Measurements from ENCODE around the gene EFS. TPM values are rescaled to one million over a fixed set of nuclear protein-coding genes. Genes with fewer than 3 reads are reported as not detected.

The EFS gene
- polyA plus RNA-seq, 12 donors: 31.8 to 63.3 (median 48.1) TPM; not detected in 1

DNA sequence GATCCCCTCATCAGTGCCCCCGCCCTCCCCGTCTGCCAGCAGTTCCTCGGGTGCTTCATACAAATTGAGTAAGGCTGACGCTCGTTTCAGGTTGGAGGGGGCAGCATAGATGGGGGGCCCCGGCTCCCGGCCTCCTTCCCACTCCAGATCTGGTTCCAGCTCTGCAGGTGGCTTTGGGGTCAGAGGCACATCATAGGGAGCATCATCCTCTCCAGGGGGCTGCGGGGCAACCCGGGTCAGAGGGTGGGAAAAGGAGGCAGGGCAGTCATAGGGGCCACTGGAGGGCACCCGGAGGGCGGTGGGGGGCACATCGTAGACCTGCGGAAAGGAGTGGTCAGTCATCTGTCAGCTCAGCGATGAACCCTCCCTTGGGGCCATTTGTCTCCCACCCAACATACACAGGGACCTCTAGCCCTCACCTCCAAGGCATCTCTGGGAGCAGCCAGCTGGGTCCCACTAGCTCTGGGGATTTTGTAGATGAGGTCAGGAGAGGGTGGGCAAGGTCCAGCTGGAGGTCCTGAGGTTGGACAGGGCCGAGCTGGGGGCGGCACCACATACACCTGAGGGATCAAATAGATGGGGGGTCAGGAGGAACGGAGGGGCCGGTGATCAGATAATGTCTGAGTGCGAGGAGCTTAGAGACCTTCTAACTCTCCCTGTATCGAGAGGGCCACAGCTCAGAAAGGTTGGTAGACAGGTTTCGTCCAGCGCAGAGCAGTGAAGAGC, 5.1 kb downstream of the EFS start:
- DNase-seq: no peak

DNA sequence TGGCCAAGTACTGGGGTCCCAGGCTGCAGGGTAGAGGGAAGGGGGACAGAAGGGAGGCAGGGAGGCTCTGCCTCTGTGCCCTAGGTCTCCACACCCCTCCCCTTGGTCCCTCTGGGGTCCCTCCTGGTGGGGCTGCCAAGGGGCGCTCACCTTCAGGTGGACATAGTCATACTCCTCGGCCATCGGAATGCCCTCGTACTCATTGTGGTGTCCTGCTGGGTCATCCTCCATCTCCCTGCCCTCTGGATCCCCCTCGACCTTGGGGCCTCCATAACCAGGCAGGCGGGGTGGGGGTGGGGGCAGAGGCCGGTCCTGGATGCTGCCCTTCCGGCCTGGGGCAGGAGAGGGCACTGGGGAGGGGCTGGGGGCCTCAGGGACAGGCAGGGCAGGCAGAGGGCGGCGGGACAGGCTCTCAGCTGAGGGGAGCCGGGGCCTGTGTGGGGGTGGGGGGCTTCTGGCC, 5.8 kb downstream of the EFS start:
- no peak for DNase-seq

DNA sequence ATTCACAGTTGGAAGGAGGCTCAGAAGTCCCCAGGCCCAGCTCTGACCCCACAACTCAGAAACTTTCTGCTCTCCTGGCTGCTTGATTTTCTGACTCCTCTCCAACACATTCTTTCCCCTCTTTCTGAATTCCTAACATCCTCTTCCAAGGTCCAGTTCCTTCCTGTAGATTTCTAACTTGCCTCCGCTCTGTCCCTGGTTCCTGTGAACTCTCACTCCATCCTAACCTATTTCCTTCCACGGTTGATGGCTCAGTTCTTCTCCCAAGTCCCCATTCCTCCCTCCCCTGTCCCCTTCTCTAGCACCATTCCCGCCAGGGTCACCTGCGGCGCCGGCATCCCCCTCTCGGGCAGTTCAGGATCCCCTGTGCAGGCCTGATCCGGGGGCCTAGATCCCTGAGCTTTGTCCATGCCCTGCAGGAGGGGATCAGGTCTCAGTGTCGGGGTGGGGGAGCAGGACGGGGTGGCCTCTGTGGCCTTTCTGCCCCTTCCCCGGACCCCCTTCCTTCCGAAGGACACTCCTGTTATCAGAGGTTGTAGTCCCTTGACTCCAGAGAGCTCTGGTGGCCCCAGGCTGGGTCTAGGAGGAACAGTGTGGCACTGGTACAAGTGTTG, 6.3 kb downstream of the EFS start:
- DNase-seq: no peak

DNA sequence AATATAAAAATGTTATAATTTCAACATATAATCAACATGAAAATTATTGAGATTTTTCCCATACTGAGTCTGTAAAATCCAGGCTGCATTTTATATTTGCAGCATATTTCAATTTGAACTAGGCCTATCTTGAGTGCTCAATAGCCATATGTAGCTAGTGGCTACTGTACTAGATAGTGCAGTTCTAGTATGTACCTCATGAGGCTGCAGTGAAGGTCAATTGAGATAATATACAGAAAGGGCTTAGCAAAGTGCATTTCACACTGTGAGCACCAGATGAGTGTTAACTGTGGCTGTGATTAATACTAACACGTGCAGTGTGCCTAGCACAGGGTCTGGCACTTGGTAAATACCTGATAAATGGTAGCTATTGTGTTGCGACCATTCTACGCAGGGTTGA, 6.9 kb downstream of the EFS start:
- no peak for DNase-seq

DNA sequence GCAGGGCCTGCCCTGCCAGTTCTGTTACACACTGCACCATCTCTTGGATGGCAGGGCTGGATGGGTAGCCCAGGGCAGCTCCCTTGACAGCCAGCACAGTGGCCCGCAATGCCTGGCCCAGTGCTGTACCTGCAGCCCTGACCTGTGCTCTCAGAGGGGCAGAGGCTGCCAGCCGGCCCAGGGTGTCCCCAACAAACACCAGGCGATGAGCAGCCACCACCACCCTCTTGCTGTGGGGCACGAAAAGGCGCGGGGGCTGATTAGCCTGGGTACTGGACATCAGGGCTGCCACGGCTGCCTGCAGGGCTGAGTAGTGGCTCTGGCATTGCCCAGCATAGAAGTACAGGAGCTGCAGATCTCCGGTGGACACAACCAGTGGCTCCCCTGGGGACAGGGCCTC, 7.7 kb downstream of the EFS start:
- DNase-seq: no peak

DNA sequence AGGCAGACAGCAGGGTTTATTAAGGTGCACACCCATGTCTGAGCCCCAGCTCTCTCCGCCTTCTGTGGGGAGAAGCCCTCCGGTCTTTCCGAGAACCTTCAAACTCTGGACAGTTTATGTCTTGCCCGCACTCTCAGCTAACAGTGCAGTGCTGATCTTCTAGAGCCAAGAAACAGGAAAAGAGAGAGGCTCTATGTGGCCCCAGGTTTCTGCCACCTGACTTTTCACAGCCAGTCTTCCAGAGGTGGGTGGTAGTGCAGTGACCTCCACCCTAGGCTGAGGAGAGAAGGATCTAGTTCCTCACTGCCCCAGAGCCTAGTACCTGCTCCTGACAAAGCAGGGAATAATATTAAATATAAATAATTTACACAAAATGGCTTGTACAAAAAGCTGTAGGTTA, 8.3 kb downstream of the EFS start:
- no peak for DNase-seq

DNA sequence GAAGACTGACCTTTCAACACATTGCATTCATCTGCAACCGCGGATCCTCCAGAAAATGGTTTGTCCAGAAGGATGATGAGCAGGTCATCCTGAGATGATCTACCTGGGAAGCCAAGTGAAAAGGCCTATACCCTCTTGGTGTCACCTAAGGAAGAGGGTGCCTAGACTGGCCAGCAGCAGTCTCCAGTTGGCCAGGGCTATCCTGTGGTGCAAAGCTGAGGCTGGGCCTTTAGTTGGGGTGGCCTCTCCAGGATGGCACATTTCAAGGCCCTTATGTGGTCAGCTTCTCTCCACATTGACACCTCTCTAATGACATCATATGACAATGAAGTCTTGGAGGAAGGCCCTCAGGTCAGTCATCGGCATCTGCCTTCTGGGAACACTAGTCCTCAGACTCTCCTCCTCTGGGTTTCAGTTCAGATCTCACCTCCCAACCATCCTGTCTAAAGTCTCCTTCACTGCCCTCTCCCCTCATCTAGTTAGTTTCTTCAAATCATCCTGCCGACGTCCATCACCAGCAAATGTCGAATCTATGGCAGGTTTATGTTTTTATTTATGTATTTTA, 9.0 kb downstream of the EFS start:
- no peak for DNase-seq

DNA sequence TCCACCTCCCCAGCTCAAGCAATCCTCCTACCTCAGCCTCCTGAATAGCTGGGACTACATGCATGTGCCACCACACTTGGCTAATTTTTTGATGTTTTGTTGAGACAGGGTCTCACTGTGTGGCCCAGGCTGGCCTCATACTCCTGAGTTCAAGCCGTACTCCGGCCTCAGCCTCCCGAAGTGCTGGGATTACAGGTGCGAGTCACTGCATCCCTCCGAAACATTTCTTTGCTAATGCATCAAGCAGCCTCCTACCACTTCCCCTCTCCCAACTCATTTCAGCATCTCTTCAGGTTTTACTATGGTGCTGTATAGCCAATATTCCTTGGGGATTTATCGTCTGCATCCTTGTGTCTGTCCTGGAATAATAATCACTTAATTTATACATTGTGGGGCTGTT, 10.0 kb downstream of the EFS start:
- no peak for DNase-seq

DNA sequence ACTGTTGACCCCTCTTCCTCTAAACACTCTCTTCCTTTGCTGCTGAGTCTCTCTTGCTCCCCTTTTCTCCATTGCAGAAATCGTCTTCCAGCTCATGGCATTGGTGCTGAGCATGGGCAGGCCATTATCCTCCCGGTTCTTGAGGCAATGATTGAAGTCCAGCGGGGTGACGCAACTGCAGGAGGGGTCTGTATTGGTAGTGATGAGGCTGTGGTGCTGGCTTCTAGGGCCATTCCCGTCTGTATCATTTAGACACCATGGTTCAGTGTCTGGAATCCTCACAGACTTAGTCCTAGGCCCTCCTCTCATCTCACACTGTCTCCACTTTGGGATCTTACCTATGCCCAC, 11.6 kb downstream of the EFS start:
- no peak for DNase-seq

DNA sequence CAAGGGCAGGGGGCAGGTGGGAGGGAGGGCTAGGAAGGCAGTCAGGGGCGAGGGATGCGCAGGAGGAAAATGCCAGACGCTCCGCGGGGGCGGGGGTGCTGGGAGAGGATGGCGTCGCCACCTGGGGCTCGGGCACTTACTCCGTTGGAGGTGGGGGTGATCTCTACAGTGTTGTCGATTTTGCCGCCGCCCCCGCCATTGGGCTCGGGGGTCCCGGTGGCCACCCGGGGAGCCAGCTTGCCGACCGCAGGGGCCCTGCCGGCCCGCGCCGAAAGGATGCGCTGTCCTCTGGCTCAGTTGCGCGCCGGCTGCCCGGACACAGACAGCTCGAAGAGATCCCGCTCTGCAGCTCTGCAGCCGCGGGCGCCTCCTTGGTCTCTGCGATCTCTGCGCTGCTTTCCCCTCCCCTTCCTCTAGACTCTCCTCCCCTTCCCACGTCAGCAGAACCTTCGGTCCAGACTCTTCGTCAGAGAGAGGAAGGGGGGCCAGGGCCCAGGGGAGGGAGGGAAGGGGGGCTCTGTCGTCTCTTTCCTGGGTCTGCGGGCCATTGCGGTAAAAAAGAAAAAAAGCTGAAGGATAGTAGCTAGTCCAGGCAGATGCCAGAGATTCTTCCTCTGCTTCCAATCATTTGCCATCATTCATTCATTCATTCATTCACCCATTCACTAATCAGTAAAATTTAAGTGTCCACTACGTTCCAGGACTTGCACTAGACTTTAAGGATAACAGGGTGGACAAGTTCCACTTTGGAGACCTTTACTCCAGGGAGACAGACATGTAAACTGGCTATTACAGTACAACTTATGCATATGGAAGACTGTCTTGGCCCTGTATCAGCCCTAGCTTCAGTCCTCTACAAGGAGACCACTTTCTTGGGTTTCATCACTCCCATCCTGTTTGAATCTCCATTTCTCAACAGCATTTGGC, 12.2 kb downstream of the EFS start, which contains the start of gene SLC22A17:
TSS of gene SLC22A17 (minus strand) at position 382 of the 927 bp plus-strand sequence.
- DNase-seq: peak; percentile 93

DNA sequence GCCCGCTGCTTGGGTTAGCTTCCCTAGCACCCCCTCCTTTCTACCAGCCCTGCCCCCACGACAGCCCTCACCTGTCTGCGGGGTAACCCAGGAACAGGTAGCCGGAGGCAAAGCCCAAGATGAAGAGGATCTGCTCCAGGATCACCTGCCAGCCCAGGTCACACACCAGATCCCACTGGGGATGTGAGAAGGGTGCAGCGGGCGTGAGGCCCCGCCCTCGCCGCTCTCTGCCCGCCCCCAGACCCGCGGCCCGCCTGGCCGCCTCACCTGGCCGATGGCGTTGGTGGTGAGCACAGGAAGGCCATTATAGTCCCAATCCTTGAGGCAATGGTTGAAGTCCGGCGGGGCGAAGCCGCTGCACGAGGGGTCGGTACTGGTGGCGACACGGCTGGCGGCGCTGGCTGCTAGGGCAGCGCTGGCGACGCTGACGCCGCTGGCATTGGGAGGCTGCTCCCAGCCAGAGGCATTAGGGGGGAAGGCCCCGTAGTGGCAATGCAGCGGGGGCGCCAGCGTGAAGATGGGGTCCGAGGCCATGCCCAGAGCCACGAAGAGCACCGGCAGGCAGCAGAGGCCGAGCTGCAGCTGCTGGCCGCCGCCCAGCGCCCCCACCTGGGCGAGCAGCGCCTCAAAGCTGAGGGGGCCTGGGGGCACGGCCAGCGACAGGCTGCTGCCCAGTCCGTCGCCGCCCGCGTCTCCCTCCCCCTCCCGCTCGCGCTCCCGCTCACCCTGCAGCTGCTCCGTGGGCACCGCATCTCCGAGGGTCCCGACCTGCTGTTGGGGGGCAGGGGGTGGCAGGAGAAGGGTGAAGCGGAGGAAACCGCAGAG, 13.1 kb downstream of the EFS start:
- no peak for DNase-seq

DNA sequence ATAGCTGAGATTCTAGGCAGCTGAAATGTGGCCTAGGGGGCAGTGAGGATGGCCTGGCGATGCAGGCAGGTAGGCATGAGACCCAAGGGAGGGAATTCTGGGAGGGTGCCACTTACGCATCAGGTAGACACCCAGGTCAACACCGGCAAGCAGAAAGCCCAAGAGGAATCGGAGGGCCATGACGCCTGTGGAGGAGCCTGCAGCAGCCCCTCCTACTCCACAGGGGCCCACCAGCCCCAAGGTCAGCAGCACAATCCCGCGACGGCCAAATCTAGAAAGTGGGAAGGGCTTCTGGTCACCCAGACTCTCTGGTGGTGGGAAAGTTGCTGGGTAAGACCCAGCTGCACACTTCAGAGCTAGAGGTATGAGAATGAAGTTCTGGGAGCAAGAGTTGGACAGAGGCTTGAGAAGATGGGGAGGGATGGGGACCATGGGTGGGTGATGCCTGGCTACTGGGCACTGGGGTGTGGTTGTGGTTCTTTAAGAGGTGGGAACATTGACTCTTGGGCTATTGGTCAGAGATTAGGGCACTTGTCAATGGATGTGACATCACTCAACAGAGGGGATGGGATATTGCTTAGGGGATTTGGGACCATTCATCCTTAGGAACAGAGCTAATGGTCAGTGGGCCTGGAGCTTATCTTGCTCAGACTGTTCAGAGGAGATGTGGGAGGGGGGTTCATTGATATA, 15.7 kb downstream of the EFS start:
- no peak for DNase-seq

DNA sequence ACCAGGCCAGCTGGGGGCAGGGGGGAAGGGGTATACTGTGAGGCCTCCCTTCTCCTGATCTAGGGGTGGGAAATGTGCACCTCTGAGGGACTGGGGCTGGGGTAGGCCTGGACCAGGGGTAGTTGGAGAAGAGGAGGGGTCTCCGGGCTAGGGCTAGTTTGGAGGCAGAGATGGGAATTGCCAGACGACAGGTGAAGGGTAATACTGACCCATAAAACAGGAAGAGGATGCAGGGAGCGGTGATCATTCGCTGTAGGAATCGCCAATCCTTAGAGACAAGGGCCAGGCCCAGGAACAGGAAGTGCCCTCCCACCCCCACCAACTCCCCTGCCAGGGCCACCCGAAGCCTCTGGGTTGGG, 16.7 kb downstream of the EFS start:
- DNase-seq: no peak

DNA sequence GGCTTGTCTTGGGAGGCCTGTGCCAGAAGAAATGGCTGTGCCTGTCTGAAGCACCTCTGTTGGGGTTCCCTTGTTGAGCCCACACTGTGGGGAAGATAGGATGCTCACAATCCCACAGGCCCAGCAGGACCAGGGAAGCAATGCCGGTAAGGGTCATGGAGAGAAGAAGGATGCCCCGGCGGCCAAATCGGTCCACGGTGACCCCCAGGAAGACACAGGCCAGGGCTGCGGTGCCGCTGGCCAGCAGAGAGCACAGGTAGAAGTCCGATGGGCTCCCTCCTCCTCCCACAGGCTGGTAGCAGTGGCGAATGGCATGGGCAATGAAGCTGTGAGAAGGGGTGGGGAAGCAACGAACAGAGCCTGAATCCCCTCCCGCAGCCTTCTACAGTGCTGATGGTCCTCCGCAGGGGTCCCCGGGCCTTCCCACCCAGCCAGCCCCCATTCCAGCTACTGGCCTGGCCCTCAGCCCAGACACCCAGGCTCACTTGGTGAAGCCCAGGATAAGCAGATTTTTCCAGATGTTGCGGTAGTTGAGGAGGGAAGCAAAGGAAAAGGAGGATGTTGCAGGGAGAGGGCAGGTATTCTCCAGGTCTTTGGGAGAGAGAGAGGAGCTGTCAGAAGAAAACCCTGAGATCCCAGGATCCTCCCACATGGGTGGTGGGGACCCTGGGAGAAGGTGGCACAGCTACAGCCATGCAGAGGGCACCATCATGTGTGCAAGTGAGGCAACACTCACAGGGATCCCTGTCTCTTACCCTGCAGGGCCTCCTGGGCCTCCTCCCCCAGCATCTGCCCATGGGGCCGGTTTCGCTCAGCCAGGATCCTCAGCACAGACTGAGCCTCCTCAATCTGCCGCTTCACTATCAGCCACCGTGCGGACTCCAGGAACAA, 17.3 kb downstream of the EFS start:
- no peak for DNase-seq

DNA sequence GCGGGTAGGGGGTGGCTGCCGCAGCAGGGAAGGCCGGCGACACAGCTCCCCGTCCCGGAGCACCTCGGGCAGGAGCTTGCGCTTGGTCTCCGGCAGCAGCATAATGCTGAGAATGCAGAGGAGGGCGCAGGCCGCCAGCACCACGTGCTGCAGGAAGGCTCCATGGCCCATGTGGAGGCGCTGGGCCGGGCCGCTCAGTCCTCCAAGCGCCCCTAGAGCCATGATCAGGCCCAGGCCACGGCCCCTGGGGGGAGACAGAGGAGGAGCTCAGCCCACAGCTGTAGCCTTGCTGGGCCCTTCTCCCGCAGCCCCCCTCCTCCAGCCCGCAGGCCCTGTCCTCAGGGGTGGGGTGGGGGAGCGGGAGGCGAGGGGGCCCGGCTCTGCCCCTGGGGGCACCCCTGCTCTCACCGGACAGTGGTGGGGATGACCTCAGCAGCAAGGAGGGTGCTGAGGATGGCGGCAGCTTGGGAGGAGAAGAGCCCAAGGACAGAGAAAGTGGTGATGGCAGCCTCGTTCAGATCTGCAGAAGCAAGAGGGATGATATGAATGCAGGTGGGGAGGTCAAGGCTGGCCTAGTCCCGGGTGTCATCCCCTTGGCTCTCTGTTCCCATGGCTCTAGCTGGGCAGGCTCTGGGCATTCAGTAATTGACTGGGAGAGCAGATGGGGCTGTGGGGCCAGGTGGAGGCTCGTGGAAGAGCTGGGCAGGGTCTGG, 18.1 kb downstream of the EFS start:
- no peak for DNase-seq

DNA sequence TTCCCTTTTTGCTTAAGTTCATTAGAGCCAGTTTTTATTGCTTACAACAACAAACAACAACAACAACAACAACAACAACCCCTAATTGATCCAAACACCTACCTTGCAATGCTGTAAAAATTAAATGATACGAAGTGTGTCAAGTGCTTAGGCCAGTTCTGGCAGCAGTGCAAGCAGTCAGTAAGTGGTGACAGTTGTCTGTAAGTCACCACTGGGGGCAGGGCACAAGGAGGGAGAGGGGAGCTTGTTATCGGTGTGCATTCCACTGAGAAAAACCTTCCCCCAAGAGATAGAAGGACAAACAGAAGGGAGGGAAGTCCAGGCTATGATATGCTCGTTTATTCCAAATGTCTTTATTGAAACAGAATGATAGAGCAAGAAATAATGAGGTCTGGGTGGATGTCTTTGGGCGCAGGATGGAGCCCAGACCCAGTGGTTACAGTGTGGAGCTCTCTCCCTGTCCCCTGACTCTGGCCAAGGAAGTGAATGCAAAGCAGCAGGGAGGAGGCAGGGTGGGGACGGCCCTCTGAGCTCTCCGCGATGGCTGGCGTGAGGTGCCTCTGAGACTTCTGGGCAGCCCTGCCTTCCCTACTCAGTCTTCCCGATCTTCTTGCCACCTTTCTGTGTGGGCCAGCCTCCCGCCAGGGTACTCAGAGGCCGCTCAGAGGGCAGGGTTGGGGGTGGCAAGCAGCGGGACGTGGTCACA, 18.8 kb downstream of the EFS start:
- no peak for DNase-seq

DNA sequence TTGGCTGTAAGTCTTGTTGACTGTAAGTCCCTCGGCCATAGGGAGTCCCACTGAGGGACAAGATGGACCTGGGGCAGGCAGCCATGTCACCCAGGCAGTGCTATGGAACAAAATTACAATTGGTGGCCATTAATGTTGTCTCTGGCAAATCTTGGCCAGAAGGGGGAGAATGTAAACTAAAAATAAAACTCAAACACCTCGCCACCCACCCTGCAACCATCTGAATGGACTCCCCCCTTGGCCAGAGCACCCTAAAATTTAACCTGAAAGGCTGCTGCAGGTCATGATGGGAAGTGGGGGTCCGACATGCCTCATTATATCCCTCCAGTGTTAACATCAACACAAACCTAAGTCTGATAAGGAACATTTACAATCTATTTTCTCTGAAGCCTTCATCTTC, 20.5 kb downstream of the EFS start:
- no peak for DNase-seq

DNA sequence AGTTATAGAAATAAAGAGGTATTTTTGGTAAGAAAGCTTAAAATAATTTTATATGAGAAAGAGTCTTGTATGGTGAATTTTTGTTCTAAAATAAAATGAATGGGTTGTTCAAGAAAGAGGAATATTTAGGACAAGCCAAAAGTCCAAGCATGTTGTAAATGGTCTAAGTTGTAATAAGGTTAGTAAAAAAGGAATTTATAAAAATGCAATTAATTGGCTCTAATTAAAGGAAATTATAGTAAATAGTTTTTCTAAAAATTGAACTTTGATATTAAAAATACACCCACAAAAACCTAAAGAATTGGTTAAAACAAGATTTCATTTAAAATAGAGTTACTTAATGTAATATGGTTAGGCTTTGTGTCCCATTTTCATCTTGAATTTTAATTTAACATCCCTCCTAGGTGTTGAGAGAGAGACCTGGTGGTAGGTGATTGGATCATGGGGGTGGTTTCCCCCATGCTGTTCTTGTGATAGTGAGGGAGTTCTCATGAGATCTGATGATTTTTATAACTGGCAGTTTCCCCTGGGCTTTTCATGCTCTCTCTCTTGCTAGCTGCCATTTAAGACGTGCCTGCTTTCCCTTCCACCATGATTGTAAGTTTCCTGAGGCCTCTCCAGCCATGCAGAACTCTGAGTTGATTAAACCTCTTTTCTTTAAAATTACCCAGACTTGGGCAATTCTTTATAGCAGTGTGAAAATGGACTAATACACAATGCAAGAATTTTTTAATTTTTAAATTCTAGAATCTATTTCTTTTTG, 25.3 kb downstream of the EFS start:
- DNase-seq: no peak
